ENCODE results near the gene EDARADD.

GRCh38 chr1:236494082-236494481 is 100.0 kb downstream of the EDARADD start:
- TF ChIP-seq CTCF (IDR thresholded peaks at IDR 0.05) (no peak), POLR2A (IDR thresholded peaks at IDR 0.05) (no peak)
